Adrenal gland (tissue), 12 donors: ENCODE results near the gene TIGD4. TPM values are rescaled to one million over a fixed set of nuclear protein-coding genes. Genes with fewer than 3 reads are reported as not detected.

ENCODE experiments used
- DNase-seq, 7 donors: peaks; one replicate each; pipeline ENCODE4 v3.0.0-alpha.2; 2019 to 2020
- H3K27ac ChIP-seq, 5 donors: fragments of 200-600 bp; sonication (generic) in 4 of 5; 1 replicate in 3 of 5; 2 replicates in 2 of 5; pipeline versions ENCODE4 v1.5.1 to v1.8.0; 2016 to 2020; ENCODE audit warnings: mild to moderate bottlenecking in 1 of 5
- H3K27me3 ChIP-seq: fragments of 200-600 bp; 2 replicates; pipeline ENCODE4 v1.8.0; 2021
- H3K36me3 ChIP-seq, 2 donors: fragments of 200-600 bp; replicated peaks in 1 of 2; 1 replicate in 1 of 2; 2 replicates in 1 of 2; pipeline versions ENCODE4 v1.5.1 to v1.8.0; 2018 to 2022
- H3K4me1 ChIP-seq, 2 donors: fragments of 200-600 bp; replicated peaks in 1 of 2; 1 replicate in 1 of 2; 2 replicates in 1 of 2; pipeline versions ENCODE4 v1.5.1 to v1.8.0; 2018 to 2021
- H3K4me3 ChIP-seq, 4 donors: fragments of 200-600 bp; sonication (generic) in 3 of 4; one replicate each; pipeline ENCODE4 v1.5.1; 2016 to 2018
- H3K9me3 ChIP-seq, 3 donors: fragments of 200-600 bp; sonication (generic) in 1 of 3; replicated peaks in 1 of 3; 1 replicate in 2 of 3; 2 replicates in 1 of 3; pipeline versions ENCODE4 v1.5.1 to v1.8.0; 2016 to 2021
- CTCF ChIP-seq, 6 experiments: fragments of 450-650 bp in 4 of 6; fragments of 200-600 bp in 2 of 6; sonication (generic) in 1 of 6; IDR thresholded peaks; 1 replicate in 5 of 6; 2 replicates in 1 of 6; pipeline versions ENCODE4 v1.5.1 to v1.8.0; 2016 to 2021; ENCODE audit warnings: antibody characterized with exemption in 6 of 6, mild to moderate bottlenecking in 2 of 6, moderate library complexity in 1 of 6
- POLR2A ChIP-seq, 2 donors: fragments of 450-650 bp; IDR thresholded peaks; one replicate each; pipeline ENCODE4 v1.6.1; 2017; ENCODE audit warnings: antibody characterized with exemption in 2 of 2, mild to moderate bottlenecking in 2 of 2, moderate library complexity in 1 of 2
- WGBS, 4 donors: extraction: QIAGEN DNeasy Blood & Tissue Kit in 2 of 4; methylation state at CpG; one replicate each; pipeline versions ENCODE4 v1.1.5 to v1.1.7; 2013 to 2017; 5-methylcytosine and 5-hydroxymethylcytosine counted together
- intact Hi-C, 2 donors: fragments of 100-400 bp; cut with DNase I; formaldehyde crosslinking; loops; one replicate each; pipeline versions ENCODE4 v1.14.1 to v1.15.0; 2022 to 2023
- polyA plus RNA-seq, 3 donors: library from polyadenylated mRNA; stranded (reverse); fragments of 200-250 nt in 2 of 3; fragments of 350-450 nt in 1 of 3; fragmentation: Illumina TruSeq in 1 of 3; extraction: RNeasy Lipid Tissue Mini Kit (QIAGEN cat#74804) in 1 of 3; gene quantifications; one replicate each; pipeline ENCODE4 v1.2.3, GENCODE V29; 2013 to 2014
- total RNA-seq, 9 donors: library from RNA; depleted of rRNA in 4 of 9; stranded (reverse); fragments of >200 nt in 4 of 9; fragments of 120-200 nt in 1 of 9; fragmentation: NEBNext Ultra II Directional in 1 of 9; extraction: Animal tissue kit (Norgen Biotek cat#: 25700) in 1 of 9; gene quantifications; one replicate each; pipeline versions ENCODE4 v1.1.0 to v1.2.4, GENCODE V29; 2013 to 2023
- donor health status: healthy with polysubstance abuse.
- donor health status: Bipolar disorder and iron deficiency.
- donor health status: DM: yes; HTN: yes; CAD: no.
- donor health status: DM: no; HTN: no; CAD: no.
- donor health status: DM: no; HTN: no; CAD: no.
- donor health status: DM: yes; HTN: yes; CAD: no.

Gene TIGD4
- total and polyA plus RNA-seq, 12 donors: 0.08 to 2.0 (median 0.34) TPM; not detected in 1

GRCh38 chr4:152824561-152824960 lies 45.0 kb upstream of the TIGD4 start:
- TF ChIP-seq CTCF (IDR thresholded peaks at IDR 0.05) (no peak), POLR2A (IDR thresholded peaks at IDR 0.05) (no peak)
- Histone ChIP-seq H3K36me3 (no peaks in the 10 kb centered on the region), H3K27ac (no peak overlapping the region), H3K4me3 (no peak overlapping the region), H3K27me3 (no peaks in the 10 kb centered on the region), H3K9me3 (no peaks in the 10 kb centered on the region), H3K4me1 (no peaks in the 10 kb centered on the region)
- intact Hi-C loops: no loop called here
- no peak for DNase-seq
- 95 to 100% (median 97%) methylated on average over 2 of the region's 2 CpGs for WGBS, 4 donors

- H3K9me3 ChIP-seq: no peaks in the 10 kb centered on the region
- H3K27me3 ChIP-seq: no peaks in the 10 kb centered on the region
- no peak overlapping the region for H3K27ac ChIP-seq
- H3K4me3 ChIP-seq: no peak overlapping the region
- DNase-seq: no peak
- H3K36me3 ChIP-seq: no peaks in the 10 kb centered on the region
- WGBS, 4 donors: 89 to 100% (median 94%) methylated on average over 1 of the region's 1 CpG
- no peaks in the 10 kb centered on the region for H3K4me1 ChIP-seq
- intact Hi-C loops: no loop called here
- no peak for TF ChIP-seq POLR2A (IDR thresholded peaks at IDR 0.05)
Measured at GRCh38 chr4:152822323-152822722, 42.8 kb upstream of the TIGD4 start.

GRCh38 chr4:152820073-152820472 lies 40.5 kb upstream of the TIGD4 start:
- 97 to 100% (median 100%) methylated on average over 2 of the region's 2 CpGs for WGBS, 4 donors
- intact Hi-C loops: no loop called here
- no peaks in the 10 kb centered on the region for H3K9me3 ChIP-seq
- H3K36me3 ChIP-seq: no peaks in the 10 kb centered on the region
- no peak for DNase-seq
- no peaks in the 10 kb centered on the region for H3K27me3 ChIP-seq
- no peak for TF ChIP-seq CTCF (IDR thresholded peaks at IDR 0.05)
- no peak for TF ChIP-seq POLR2A (IDR thresholded peaks at IDR 0.05)
- H3K27ac ChIP-seq: no peak overlapping the region
- peaks cover 0 to 5% of the 10 kb centered on the region in 2 donors for H3K4me1 ChIP-seq
- H3K4me3 ChIP-seq: no peak overlapping the region

GRCh38 chr4:152819026-152819645 lies 39.6 kb upstream of the TIGD4 start:
- no peak overlapping the region for H3K4me3 ChIP-seq
- H3K27ac ChIP-seq: no peak overlapping the region
- no peak for DNase-seq
- H3K4me1 ChIP-seq: peaks cover 0 to 5% of the 10 kb centered on the region in 2 donors
- no peaks in the 10 kb centered on the region for H3K36me3 ChIP-seq
- H3K9me3 ChIP-seq: no peaks in the 10 kb centered on the region
- WGBS, 4 donors: 90 to 98% (median 92%) methylated on average over 4 to 7 of the region's 7 CpGs
- TF ChIP-seq CTCF (IDR thresholded peaks at IDR 0.05) (no peak), POLR2A (IDR thresholded peaks at IDR 0.05) (no peak)
- H3K27me3 ChIP-seq: no peaks in the 10 kb centered on the region
- intact Hi-C loops: no loop called here

GRCh38 chr4:152817331-152817730 lies 37.8 kb upstream of the TIGD4 start:
- no peak for TF ChIP-seq CTCF (IDR thresholded peaks at IDR 0.05)
- H3K4me3 ChIP-seq: no peak overlapping the region
- no peak overlapping the region for H3K27ac ChIP-seq
- no peaks in the 10 kb centered on the region for H3K36me3 ChIP-seq
- DNase-seq: no peak
- no peaks in the 10 kb centered on the region for H3K27me3 ChIP-seq
- intact Hi-C loops: no loop called here
- no peaks in the 10 kb centered on the region for H3K9me3 ChIP-seq
- peaks cover 0 to 5% of the 10 kb centered on the region in 2 donors for H3K4me1 ChIP-seq
